Neural cell (in vitro differentiated cells): ENCODE data around the gene ARHGAP6.

Experiments
- EP300 ChIP-seq: fragments of 450-650 bp; conservative IDR thresholded peaks from 2 replicates; pipeline ENCODE4 v1.6.1; 2014; ENCODE audit warnings: antibody characterized with exemption, mild to moderate bottlenecking, moderate library complexity; ENCODE audit not compliant: poor library complexity, severe bottlenecking
- TAF1 ChIP-seq: IDR thresholded peaks from 2 replicates; pipeline ENCODE4 v1.6.1; 2012; ENCODE audit warnings: low read depth
- TF ChIP-seq, protein P1 (sequence below): fragments of 450-650 bp; IDR thresholded peaks from 2 replicates; pipeline ENCODE4 v1.5.1; 2014; ENCODE audit warnings: antibody characterized with exemption, mild to moderate bottlenecking, moderate library complexity; ENCODE audit not compliant: poor library complexity, severe bottlenecking

DNA sequence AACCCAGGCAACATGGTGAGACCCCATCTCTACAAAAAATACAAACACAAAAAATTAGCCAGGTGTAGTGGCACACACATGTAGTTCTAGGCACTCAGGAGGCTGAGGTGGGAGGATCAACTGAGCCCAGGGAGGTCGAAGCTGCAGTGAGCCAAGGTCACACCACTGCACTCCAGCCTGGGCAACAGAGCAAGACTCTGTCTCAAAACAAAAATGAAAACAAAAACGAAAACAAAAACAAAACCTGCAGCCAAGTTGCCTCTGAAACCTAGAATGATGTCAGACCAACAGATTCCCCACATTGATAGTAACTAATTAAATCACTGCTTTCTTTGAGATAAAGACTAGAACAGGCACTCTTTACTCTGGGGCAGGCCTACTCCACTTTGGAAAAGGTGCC is 268.0 kb downstream of the ARHGAP6 start:
- TF ChIP-seq, protein P1, sequence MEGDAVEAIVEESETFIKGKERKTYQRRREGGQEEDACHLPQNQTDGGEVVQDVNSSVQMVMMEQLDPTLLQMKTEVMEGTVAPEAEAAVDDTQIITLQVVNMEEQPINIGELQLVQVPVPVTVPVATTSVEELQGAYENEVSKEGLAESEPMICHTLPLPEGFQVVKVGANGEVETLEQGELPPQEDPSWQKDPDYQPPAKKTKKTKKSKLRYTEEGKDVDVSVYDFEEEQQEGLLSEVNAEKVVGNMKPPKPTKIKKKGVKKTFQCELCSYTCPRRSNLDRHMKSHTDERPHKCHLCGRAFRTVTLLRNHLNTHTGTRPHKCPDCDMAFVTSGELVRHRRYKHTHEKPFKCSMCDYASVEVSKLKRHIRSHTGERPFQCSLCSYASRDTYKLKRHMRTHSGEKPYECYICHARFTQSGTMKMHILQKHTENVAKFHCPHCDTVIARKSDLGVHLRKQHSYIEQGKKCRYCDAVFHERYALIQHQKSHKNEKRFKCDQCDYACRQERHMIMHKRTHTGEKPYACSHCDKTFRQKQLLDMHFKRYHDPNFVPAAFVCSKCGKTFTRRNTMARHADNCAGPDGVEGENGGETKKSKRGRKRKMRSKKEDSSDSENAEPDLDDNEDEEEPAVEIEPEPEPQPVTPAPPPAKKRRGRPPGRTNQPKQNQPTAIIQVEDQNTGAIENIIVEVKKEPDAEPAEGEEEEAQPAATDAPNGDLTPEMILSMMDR: no peak
- TF ChIP-seq EP300: no peak
- no peak for TF ChIP-seq TAF1
